Stimulated activated CD8-positive, alpha-beta memory T cell treated with anti-CD3 and anti-CD28 coated beads, Interleukin-15, amount 100 ng/mL, for 48 hours (primary cell): ENCODE data around the gene LMX1B.

ENCODE experiments used
- DNase-seq, 2 donors: peaks; one replicate each; pipeline ENCODE4 v3.0.0-alpha.2; 2020; ENCODE audit warnings: low read depth in 2 of 2

LMX1B gene

DNA sequence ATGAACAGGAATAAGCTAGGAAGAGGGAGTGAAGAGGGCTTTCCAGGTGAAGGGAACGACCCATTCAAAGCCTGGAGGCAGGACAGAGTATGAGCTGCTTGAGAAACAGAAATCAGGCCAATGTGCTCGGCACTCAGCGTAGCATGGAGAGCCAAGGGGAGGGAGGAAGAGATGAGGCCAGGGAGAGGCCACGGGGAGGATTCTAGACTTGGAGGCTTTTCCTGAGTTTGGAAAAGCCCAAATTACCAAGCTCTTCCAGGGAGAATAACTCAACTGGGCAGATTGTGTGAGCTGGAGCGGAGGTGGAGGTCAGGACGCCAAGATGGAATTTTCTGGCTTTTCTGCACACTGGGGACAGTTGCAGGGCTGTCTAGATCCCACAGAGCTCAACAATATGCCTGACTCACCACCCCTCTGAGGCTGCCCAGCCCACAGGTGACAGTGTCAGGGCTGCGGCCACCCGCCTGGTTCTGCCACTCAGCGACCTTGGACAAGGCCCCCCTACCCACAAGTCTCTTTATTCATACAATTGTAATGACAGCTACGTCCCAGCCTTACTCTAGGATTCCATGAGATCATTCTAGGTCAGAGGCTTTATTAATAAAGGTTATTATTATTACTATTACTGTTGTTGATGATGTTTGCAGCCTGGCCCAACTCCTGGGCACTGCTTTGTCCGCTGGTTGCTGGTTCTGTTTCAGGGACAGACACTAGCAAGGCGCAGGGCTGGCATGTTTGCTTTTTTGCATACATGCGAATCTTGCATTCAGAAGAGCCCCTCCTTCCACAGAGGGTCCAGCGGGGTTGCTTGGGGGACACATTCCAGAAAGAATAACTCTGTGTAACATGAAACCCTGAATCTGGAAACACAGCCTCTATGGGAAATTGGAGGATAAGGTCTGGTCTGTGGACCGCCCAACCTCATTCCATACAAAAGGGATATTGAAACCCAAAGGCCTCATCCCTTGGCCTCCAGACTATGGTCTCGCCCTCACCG, 9.4 kb upstream of the LMX1B start:
- no peak for DNase-seq

DNA sequence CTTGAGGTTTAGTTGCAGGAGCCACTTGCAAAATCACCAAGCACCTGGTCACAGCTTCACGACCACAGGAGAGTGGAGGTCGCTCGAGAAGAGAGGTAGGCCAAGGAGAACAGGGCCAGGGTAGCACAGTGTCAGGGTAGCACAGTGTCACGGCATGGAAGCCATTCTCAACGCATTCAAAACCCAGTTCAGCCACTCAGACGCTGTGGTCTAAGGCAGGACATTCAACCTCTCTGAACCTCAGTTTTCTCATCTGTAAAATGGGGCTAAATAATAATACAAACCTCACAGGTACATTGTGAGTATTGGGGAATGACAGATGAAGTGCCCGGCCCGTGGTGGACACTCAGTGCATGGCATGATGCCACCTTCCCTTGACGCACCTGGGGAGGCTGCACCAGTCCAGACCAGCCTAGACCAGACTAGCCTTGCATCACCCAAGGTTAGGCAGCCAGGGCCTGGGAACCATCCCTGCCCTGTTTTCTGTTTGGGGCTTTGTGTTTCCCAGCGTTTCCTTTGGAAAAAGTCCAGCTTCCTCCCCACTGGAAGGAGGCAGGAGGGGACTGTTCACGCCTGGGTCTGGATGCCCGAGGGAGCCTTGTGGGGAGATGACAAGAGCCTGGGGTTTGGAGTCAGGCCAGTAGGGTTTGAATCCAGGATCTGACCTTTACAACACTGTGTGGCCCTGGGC, 7.8 kb upstream of the LMX1B start:
- no peak for DNase-seq

DNA sequence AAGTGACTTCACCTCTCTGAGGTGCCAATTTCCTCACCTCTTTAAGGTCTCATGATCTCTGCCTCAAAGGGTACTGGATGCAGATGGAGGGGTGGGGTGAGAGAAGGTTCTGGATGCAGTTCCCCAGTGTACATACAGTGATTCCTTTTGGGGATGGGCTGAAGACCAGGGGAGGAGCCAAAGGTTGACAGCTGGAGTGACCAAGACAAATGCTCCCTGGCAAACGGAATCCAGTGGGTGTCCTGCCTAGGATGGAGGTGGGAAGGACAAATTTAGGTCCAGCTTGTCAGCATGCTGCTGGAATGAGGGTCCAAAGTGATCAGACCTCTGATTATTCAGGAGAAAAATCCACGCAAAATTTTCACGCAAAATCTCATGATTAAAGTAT, 7.3 kb upstream of the LMX1B start:
- DNase-seq = no peak

DNA sequence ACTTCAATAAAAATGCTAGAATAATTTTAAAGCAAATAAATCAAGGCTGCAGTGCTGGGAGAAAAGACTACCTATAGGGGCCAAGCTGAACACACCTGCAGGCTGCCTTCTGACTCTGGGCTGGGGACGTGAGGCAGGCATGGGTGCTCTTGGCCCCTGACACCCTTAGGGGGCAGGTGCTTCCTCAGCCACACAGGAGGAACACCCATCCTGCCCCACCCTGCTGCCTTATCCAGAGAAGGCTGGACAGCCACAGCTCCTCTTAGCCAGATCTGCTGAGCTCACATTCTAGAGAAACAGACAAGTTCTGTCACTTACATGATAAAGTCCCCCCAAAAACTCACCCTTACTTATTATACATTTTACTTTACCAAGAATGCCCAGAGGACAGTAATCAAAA, 6.6 kb upstream of the LMX1B start:
- no peak for DNase-seq

DNA sequence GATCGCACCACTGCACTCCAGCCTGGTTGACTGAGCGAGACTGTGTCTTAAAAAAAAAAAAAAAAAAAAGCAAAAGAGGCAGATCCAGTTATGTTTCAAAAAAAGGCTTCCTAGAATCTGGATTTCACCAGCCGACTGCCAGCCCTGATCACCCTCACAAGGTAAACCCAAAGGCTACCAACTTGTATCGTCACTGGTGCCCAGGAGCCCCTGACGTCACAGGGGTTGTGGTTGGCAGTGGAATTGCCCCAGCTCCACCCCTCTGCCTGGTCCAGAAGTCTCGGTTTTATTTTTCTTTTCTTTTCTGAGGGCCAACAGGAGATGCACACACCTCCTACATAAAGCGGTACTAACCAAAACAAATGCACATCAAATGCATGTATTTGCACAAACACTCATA, 6.0 kb upstream of the LMX1B start:
- DNase-seq = no peak

DNA sequence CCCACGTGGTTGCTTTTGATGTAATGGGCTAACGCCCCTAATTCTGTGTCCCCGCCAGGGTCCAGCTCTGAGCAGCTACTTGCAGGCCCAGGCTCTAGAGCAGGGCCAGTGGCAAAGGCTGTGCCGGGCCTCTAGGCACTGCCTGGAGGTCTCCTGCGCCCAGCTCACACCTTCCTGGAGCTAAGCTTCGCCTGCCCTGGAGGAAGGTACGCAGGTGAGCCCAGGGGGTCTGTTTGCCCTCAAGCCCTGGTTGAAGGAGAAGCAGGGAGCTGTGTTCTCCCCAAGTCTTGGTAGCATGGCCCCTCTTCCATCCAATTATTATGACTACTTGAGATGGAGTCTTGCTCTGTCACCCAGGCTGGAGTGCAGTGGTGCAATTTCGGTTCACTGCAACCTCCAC, 5.2 kb upstream of the LMX1B start:
- no peak for DNase-seq

DNA sequence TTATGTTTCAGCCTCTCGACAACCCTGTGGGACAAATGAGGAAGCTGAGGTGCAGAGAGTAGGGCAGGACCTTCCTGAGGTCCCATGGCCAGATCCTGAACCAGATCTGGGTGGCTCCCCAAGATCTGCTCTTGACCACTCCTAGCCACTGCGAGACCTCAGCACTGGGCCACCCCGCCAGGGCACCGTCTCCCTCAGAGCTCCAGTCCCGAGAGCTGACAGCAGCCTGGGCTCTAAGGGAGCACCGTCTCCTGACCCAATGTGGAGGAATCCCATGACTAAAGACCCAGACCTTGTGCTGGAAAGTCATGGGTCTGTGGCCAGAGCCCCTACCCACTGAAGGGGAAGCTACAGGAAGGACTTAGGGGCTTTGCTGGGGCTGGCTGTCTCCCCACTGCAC, 4.5 kb upstream of the LMX1B start:
- no peak for DNase-seq

DNA sequence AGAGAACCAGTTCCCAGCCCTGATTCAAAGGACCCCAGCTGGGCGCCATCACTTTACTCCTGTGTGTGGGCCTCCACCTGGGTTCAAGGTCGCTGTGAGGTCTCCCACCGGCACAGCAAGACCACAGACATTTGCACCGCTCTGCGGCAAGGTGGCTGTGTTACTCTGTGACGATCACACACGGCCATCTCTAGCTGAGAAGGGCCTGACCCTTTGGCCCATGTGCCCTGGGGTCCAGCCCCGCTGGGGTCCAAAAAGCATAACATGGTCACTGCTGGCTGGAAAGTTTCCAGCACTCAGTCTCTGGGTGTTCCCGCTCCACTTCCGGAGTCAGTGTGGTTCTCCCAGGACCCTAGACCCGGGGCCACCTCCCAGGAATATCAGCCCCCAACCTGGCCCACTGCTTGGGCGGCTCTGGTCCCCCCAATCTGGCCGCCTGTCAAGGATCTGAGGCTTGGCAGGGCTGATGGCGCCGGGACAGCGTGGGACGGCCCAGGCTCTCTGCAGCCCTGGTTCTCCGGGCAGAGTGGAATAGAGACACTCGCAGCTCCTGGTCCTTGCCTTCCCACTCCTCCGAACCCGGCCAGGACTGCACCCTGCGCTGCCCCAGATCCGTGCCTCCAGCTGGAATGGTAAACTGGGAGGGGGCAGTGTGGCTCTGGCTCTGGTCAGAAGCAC, 3.9 kb upstream of the LMX1B start:
- no peak for DNase-seq

DNA sequence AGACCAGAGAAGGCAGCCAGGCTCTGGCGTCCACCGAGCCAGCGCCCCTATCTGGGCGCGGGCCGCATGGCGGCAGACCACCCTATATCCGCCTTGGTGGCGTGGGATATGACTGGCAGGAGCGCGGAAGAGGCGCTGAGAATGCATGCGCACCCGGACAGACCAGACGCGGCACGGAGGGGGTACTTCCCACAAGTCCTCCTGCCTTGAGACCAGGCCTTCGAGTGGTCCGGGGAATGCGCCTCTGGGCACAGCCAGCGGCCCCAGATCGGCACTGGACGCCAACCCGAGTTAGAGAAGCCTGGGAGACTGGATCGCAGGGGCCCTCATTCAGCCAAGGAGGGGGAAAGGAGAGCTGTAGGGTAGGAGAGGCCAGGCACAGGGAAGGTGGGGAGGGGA, 2.5 kb upstream of the LMX1B start:
- no peak for DNase-seq

DNA sequence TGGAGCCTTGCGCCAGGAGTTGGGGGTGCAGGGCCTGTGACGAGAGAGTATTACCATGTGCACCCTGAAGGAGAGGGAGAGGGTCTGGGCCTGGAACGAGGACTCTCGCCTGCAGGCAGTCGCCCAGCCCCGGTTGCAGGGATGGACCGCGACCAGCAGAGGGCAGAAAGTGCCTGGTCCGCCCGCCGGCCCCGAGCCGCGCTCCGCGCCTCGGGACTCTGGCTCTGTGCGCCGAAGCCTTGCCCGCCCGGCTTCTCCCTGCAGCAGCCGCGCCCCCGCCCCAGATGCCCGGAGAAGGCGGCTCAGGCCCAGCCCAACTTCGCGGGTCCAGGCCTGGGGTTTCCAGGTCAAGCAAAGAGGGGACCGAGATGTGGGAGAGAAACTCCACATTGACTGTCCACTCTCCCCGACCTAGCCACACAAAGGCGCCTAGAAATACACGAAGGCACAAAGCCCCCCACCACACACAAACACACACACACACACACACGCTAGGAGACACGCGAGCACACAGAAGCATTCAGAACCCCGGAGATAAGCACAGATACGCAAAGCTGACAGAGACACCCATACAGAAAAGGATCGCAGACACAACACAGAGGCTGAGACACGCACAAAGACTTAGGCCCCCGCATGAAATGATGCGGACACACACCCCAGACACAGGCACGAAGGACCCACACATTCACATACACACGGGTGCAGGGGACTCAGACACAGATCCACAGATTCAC, 2.0 kb upstream of the LMX1B start:
- DNase-seq = peak; percentile 62 to 64

DNA sequence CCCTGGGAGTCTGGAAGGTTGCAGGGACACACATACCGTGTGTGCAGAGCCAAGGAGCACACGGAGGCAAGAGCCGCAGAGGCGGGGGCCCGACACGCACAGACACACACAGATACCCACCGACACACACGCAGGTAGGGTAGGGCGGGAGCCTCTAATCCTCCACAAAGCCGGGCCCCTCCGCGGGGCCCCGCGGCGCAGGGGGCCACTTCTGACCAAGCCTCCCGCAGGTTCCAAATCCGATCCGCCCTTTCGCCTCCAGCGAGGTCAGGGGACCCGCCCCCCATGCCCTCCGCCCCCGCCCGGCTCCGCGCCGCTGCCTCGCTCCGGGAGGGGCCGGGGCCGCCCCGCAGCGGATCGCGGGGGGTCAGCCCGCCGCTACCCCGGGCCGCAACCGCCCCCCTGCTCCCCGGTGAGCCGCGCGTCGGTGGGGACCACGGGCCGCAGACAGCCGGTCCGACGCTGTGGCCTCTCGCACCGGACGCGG, 1.4 kb upstream of the LMX1B start:
- DNase-seq = no peak

DNA sequence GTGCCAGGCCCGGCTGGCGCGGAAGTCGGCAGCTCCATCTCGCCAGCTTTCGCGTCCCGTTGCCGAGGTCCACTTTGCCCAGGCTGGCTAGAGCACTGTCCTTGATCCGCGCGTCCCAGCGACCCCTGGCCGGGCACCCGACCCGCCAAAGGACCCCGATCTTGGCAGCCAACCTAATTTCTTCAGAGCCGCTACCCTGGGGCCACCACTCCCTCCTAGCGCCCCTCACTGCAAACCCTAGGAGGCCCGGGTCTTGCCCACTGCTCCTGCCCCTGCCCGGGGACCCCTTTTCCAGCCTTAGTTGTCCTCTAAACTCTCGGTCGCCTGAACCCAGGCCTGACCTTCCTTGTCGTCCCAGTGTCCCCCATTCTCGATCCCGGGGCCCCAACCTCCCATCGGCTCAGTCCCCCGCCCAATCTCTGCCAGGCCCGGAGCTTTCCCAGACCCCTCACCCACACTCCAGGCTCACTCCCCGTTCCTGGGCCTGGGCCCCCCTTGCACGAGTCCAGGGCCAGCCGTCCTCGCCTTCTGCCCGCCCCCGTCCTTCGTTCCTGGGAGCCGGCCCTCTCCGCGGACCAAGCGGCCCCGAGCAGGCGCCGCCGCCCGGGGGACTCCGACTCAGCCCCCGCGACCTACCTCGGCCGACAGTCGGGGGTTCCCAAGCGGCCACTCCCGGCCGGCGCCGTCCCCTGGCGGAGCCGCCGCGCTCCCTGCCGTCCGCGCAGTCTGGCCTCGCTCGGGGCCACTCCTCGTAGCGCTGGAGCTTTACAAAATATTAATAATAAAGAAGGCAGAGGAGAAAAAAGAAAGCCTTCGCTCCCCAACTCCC, 701 bp upstream of the LMX1B start:
- no peak for DNase-seq

DNA sequence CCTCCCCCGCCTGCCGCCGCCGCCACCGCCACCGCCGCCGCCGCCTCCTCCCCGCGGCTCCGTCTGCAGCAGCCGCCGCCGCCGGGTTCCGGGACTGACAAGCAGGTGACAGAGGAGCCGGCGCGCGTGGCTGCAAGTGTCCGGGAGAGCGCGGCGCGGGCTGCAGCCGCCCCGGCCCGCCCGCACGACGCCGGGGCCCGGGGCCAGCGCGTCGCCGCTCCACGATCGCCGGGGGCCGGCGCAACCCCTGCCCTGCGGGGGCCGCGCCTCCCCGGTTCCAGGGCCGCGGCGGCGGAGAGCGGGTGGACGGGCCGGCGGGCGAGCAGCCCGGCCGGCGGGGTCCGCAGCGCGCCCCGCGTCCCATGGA, 343 bp downstream of the LMX1B start:
- no peak for DNase-seq

DNA sequence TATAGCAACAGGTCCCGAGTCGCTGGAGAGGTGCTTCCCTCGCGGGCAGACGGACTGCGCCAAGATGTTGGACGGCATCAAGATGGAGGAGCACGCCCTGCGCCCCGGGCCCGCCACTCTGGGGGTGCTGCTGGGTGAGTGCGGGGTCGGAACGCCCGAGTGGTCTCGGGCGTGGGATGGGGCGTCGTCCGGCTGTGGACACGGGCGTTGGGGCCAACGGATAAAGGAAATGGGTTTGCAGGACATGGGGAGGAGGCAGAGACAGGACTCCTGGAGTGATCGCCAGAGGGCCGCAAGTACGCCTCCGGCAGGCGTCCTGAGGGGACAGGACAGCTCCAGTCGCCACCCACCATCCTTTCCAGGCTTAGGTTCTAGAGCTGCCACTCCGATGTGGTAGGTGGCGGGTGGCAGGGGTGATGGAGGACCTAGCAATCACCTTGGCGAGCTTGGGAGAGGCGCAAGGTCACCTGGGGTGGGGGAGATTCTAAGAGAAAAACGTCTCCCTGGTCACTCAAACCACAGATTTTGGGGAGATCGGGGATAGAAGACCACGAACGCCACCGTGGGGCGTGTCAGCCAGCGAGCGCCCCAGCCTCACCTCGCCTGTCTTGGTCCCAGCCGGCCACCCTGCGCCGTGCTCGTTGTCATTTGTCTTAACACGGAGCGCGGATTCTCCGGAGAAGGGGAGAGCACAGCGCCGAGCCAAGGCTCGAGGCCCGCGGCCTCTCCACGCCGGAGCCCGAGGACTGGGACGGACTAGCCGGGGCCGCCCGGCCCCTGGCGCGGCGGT, 922 bp downstream of the LMX1B start:
- no peak for DNase-seq

DNA sequence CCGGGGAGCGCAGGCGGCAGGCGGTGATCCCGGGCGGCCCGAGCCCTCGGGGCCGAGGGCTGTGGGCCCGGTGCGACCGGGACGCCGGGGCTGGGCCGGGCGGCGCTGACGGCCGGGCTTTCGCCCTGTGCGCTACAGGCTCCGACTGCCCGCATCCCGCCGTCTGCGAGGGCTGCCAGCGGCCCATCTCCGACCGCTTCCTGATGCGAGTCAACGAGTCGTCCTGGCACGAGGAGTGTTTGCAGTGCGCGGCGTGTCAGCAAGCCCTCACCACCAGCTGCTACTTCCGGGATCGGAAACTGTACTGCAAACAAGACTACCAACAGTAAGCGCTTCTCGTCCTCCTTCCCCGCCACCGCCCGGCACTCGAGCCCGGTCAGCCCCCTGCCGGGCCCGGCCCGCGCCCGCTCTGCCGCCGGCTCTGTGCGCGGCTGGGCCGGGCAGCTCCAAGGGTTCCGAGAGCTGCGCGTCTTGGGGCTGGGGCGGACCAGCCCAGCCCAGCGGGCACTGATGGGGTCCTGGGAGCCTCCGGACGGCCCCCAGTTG, 1.6 kb downstream of the LMX1B start:
- peak in 1 of 2 donors; percentile 16 for DNase-seq

DNA sequence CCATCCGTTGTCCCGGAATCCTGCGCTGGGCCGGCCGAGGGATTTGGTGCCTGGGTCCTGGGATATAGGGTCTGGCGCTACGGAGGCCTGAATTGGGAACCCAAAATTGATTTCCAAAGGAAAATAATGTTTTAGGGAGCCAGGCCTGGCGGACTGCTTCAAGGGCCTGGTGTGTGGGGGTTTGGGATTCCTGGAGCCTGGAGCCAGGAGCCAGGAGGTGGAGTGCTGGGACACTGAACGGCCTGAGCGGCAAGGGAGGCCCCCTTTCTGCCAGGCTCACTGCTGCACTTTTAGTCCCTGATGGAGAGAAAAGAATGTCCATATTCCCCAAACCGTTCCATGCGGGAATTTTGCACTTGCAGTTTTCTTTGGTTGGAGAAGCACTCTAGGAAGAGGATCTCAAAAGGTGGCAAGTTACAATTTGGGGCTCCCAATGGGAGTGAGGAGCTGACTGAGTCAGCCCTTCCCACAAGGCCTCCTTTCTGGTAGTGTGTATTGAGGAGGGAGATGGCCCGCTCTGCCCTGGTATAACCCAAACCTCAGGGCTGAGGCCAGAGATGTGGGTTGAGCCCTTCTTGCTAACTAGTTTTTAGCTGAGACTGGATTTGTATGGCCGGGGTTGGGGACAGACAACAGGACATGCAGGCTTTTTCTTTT, 2.2 kb downstream of the LMX1B start:
- DNase-seq = no peak

DNA sequence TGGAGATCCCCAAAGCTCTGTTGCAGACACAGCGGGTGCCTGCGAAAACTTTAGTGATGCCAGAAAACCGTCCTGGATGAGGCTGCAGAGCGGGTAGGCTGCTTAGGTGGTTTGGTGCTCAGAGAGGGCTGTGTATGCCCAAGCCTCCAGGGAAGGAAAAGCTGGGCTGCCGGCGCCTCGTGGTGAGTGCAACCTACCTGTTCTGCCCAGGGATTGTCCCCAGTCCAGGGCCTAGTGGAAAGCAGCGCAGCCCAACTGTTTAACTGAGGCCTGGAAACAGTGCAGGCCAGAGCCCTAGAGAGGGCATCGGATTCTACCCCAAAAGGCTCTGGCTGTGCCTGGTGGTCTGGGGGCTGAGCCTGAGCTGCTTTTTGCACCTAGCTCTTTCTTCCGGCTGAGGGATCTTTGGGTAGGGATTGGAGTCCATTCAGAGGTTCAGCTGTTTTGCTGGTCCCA, 2.8 kb downstream of the LMX1B start:
- no peak for DNase-seq

DNA sequence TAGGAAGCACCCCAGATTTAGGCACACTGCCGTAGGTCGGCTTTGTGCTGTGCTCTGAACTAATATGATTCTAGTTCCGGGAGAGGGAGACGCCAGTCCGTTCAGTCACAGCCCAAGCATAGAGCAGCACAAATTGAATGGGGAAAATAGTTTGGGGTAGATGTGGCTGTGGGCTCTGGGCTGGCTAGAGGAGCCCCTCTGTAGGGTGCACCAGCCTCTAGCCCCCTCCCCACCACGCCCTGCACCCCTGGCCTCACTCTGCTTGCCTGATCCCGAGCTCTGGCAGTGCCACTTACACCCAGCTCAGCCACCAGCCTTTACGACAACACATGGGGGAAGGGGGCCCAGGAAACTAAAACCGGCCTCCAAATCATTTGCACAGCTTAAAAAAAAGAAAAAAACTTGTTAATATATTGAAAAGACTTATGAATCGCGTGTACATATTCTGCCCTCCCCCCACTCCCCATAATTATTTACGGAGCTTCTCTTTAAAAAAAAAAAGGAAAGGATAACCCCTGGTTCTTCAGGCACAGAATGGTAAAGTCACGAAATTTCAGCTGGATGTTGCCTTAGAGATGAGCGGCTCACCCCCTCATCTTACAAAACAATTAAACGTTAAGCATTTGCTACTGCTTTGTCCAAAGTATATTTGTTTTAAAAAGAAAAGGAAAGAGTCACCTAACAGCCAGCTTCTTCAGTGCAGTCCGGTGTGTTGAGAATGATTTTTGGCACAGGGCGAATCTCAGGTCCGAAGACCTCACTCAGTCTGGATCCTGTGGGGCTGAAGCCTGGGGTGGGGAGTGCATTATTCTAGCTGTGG, 3.5 kb downstream of the LMX1B start:
- DNase-seq = no peak
